SK-N-DZ (cell line): ENCODE measurements around the gene GPR61.

Experiments used
- DNase-seq: peaks from one replicate; pipeline ENCODE4 v3.0.0-alpha.2; 2015; ENCODE audit warnings: low spot score
- small RNA-seq, 2 experiments: library from RNA; depleted of rRNA; stranded (forward); fragments of <200 nt; gene quantifications; one replicate each; pipeline ENCODE3, GENCODE V24; 2014

GPR61 gene

GRCh38 chr1:109565241-109565640, 25.6 kb downstream of the GPR61 start:
- no peak for DNase-seq

GRCh38 chr1:109566982-109567381, 27.3 kb downstream of the GPR61 start:
- no peak for DNase-seq

GRCh38 chr1:109567877-109568672, 28.4 kb downstream of the GPR61 start:
- DNase-seq = no peak

- no peak for DNase-seq
Observed at GRCh38 chr1:109569323-109569722, 29.7 kb downstream of the GPR61 start.

- no peak for DNase-seq
Observed at GRCh38 chr1:109570414-109570813, 30.7 kb downstream of the GPR61 start.

GRCh38 chr1:109573785-109574184, 34.1 kb downstream of the GPR61 start:
- no peak for DNase-seq

GRCh38 chr1:109578947-109579443, 39.3 kb downstream of the GPR61 start:
- DNase-seq = no peak

- DNase-seq = no peak
Observed at GRCh38 chr1:109579491-109579890, 39.8 kb downstream of the GPR61 start.

GRCh38 chr1:109582021-109582420, 42.3 kb downstream of the GPR61 start:
- no peak for DNase-seq

- DNase-seq = no peak
Observed at GRCh38 chr1:109584766-109585165, 45.1 kb downstream of the GPR61 start.

- no peak for DNase-seq
Observed at GRCh38 chr1:109586055-109586454, 46.4 kb downstream of the GPR61 start.

- no peak for DNase-seq
Observed at GRCh38 chr1:109589177-109589576, 49.5 kb downstream of the GPR61 start.

- DNase-seq = no peak
Observed at GRCh38 chr1:109589679-109590078, 50.0 kb downstream of the GPR61 start.

GRCh38 chr1:109592916-109593315, 53.2 kb downstream of the GPR61 start:
- no peak for DNase-seq

- no peak for DNase-seq
Observed at GRCh38 chr1:109595531-109595930, 55.9 kb downstream of the GPR61 start.

Small RNAs within 50 kb of the gene (small RNA-seq; reads per million reads assigned to genes)
- gene RNU6V = 0 to 0.13 reads per million in 2 experiments
